Endothelial cell of hepatic sinusoid (primary cell): ENCODE results near the gene CALML3.

Experiments
- in situ Hi-C: cut with HindIII; loops from 2 replicates; pipeline ENCODE4 v1.10.0; 2017; ENCODE audit warnings: low sequenced_read_pairs

CALML3 gene

DNA sequence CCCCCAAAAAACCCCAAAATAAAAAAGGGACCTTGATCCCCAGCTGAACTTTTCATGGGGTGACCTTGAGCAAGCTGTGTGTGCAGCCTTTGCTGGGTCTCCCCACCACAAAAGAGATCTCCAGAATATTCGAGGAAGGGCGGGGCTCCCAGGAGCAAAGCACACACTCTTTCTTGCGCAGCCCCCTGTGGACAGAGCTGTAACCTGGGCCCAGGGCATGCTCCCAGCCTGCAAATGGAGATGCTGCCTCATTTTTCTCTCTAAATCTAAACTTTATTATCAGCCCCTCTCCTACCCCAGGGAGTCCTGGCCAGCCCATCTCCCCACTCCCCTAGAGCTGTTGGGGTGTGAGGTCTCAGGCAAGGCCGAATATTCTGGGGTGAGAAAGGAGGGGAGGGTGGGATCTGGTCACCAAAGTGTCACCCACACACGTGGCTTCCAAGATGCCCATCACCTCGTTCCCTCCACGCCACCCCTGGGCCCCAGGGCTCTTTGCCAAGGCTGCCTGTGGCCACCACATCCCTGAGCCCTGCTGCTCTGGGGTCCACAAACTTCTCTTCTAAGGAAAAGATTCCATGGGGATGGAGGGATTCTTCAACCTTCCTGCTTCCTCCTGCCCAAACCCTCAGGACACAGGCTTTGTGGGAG lies 1.7 kb upstream of the CALML3 start:
- in situ Hi-C loops: no loop called here

DNA sequence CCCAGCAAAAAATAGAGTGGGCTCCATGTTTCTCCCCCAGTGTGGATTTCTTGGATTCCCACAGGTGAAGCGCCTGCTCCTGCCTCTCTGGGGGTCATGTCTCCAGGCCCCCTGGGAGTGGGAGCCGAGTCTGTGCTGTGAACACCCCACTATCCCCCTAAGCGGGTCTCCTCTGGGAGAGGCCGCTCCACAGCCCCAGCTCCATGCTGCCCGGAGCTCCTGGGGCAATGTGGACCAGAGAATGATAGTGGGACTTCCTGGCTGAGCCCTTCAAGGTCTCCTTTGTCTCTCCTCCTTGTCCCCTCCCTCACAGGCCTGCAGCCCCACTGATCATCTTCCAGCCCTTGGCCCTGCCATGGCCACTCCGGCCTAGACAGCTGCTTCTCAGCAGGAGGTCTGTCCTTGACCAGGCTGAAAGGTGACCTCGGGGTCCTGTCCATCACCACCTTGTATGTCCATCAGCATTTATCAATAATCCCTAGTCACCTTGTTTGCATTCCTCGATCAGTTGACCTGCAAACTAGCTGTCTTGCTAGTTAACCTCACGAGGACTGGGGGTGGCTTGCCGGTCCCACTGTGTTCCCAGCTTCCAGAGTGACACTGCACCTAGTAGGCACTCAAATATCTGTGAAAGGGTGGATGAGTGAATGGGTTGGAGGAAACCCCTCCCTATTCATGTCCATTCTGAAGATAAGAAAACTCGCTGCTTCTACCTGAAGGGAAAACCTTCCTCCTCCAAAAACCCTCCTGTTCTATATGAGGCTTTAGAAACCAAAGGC lies 776 bp upstream of the CALML3 start:
- in situ Hi-C loops: no loop called here

DNA sequence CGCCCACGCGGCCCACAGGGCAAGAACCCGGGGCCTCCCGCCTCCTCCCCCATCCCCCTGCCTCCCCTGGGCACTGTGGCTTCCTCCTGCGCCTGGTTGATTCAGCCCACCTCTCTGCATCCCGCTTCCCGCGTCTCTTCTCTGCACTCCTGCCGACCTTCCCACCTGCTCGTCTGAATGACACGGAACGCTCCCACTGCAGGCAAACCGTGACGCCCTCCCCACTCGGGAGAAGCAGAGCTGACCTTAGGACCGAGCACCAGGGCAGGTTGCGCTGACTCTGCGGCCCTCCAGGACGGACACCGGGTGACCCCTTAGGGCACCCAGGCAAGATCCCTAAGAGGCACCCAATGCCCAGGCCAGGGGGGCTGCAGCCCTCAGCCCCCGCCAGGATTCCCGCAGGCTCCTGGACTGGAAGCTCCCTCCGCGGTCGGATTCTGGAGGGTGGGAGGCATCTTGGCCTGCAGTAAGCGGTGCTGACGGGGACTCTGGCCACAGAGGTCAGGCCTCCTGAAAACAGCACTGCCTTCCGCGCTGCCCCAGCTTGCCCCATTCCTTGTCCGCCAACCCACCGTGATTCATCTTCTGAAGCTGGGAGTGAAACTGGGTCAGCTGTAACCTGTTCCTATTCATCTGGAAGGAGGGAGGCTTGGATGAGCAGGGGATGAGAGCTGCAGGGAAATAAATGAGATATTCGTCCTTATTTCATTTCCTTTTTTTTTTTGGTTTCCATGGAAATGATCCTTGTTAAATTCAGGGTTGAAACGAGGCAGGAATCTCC lies 990 bp downstream of the CALML3 start:
- in situ Hi-C loops: no loop called here

DNA sequence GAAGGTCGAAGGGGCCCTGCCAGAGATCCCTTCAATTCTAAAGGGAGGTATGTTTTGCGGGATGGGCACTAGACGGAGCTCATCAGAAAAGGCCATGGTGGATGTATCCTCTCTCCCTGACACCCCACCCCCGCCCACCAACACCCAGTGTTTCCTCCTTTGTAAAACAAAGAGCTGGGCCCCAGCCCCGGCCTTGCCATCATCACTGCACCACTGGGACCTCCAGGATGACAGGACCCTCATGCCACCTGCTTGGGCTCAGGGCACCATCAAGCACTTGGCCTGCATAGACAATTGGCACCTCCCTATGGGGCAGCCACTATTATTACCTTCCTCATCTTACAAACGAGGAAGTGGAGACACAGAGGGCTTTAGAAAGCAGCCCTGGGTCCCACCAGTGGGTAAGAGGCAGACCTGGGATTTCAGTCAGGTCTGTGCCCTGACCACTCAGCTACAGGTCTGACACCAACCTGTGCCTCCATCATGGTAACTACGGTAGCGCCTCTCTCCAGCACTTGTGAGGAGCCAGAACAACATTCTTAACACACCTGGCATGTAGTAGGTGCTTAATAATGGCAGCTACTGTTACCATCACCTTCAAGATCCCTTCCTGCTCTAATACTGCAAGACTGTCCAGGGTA lies 2.0 kb downstream of the CALML3 start:
- in situ Hi-C loops: no loop called here

DNA sequence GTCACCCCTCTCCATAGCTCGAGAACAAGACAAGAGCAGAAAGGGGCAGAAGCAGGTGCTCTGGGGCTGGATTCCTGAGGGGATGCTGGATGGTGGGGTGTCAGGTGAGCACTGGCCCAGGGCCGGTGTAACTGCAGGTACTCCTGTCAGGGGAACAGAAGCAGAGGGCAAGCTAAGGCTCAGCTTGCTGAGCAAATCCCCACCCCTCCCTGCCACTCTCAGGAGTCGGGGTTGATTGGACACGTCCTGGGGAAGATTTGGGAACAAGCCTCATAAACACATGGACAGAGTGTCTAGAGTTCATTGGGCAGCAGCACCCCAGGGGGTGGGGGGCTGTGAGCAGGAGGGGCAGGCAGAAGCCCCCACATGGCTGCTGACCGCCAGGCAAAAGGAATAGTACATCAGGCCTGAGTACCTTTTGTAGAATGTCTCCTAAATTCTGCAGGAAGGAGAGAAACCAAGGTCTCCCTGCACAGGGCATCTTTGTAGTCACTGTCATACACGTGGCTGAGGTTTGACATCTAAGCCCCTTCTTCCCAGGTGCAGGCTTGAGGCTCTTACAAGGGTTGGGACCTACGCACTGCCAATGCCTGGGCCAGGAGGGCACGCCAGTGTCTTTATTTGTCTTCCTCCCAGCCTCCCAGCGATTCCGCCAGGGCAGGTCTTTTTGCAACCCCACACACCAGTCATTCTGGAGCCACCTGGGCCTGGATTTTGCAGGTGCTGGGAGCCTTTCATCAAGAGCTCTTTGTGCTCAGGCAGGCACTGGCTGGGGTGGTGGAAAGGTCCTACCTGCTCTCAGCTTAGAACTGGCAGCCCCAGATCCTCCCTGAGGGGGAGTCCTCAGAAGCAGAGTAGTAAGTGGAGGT lies 2.8 kb downstream of the CALML3 start:
- in situ Hi-C loops: no loop called here

DNA sequence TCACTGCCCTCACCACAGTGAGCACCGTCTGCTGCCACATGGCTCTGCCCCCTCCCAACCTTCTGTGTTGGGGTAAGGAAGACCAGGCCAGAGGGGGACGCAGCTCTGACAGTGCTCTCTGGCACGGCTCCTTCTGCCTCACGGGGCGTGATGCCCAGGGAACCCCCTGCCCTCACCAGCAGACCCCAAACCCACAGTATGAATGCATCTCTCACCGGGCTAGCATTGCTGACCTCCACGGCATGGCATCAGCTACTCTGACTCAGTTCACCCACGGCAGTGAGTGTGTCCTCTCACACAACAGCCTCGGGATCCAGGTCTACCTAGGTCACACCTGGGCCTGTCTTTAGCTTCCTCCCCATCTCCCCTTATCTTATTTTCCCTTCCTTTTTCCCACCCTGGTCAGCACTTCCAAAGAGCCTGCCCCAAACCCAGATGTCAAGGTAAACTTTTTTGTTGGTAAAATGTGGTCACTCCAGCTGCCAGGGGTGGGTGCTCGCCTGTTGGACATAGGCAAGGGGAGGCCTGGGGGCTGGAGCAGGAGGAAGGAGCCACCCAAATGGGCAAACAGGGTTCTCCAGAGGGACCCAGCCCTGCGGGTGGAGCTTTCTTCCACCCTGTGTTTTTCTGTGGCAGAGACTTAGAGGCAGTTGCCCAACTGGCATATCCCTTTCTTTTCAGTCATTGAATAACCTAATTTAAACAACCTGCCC lies 4.4 kb downstream of the CALML3 start:
- in situ Hi-C loops: no loop called here

DNA sequence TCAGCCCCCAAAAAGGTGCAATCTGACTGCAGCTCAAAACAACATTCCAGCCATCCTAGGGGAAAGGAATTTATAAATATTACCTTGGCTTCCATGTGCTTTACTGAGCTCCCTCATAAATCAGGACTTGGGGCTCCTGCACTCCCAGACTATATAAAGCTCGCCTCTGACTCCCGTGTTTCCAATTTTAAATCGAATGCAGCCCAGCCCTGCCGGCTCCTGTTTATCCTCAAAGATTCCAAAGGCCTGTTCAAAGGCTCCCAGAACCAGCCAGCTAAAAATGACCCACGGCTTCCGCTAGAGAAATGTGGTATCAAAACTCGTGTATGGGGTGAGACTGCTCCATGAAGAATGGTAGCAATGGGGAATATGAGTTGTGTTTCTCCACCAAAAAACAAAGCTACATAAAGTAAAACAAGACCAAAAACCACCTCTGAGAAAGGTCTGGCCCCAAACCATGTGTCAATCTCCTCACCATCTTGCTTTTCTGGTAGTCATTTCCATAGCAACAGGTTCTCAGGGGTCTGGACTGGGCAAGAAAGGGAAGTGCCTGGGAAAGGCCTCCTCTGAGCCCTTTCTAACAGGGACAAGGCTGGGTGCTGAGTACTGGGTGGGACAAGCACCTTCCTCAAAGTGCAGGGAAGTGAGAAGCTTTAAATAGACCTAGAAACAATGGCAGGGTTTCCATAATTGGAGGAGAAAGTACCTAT lies 5.1 kb downstream of the CALML3 start:
- in situ Hi-C loops: no loop called here

DNA sequence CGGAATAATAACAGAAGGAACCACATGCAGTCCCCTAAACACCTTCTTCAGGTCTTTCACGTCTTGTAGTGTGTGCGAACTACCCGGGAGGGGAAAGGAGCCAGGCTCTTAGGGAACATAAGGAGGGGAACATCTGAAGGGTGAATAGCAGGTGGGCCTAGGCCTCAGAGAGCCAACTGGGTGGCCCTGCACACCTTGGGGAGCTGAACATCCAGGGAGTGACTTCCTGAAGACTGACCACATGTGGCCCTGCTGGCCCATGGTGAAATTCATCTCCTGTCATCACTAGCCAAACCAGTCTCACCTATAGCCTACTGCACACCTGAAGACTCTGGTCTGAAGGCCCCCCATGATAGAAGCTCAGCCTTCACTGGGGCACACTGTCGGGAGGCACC lies 5.6 kb downstream of the CALML3 start:
- in situ Hi-C loops: no loop called here

DNA sequence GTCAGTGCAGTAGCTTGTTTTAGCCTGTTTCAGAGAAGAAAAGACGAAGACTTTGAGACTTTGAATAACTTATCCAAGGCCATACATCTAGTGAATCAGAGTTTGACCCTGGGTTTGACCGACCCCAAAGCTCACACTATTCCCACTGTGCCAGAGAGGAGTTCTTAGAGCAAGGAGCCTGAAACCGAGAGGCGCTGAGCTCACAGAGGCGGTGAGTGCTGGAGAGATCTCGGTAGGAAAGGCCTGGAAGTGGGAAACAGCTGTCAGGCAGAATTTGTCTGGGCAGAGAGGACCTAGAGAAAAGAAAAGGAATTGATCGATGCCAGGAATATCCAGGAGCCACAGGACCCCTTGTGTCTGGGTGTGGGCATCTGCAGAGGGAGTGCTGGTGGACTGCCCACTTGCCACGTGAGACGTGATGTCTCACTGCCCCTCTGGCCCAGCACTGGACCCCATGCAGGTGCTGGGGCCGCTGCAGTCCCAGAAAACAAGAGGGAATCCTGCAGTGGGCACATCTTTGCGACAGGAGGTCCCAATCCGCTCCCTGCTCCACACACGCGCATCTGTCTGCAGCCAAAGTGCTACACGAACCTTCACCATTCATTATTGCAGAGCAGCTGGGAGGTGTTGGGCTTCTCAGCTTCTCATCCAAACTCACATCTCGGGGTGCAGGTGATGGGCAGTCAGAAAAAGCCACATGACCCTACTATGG lies 6.2 kb downstream of the CALML3 start:
- in situ Hi-C loops: no loop called here

DNA sequence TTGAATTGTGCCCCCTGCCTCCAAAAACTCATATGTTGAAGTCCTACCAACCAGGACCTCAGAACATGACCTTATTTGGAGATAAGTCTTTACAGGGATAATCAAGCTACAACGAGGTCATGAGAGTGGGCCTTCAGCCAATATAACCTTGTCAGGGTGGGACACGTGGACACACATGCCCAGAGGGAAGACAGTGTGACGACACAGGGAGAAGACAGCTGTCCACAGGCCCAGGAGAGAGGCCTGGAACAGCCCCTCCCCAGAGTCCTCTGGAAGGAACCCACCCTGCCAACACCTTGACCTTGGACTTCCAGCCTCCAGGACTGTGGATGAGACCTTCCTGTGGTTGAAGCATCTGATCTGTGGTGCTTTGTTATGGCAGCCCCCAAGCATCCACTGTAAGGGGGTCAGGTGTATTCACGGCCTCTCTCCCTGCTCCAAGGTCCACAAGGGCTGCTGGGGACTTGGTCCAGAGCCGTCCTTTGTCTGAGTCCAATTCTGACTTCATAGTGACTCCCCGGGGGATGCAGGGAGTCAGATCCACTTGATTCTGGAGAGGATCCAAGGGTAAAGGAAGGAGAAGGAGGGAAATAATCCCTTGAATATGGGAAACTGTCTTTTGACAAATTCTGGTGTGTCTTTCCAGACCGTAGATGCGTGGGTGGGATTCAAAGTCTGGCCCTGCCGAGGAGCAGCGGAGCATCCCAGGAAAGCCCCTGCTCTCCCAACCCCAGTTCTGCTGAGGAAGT lies 7.0 kb downstream of the CALML3 start:
- in situ Hi-C loops: no loop called here

DNA sequence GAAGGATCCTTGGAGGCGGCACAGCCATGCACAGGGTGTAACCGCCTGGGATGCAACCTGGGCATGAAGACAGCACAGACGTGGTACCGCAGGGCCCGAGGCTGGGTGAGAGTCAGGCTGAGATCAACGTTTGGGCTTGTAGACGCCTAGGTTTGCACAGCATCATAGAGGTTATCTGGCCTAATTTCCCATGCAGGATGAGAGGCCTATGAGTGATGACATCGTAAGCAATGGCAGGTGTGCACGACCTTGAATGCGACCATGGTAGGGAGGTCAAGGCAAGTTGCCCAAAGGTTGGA lies 7.5 kb downstream of the CALML3 start:
- in situ Hi-C loops: no loop called here

DNA sequence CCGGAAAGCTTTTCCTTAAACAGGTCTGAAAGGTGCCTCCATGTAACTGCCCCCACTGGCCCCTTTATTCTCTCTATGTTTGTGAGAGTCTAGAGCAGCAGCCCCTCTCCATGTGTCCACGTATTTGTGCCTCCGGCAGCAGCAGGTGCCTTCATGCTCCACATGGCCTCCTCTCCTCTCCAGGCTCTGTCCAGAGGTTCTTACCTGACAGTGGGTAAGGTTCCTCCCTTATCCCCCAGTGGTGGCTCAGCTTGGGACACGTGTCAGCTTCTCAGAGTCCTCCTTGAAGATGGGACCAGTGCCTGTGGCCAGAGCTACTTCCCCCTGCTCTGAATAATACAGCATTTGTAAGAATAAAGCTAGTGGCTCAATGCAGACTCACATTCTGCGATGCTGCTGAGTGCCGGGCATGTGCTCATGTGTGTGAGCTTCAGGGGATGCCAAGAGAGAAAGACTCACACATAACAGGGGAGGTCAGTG lies 7.9 kb downstream of the CALML3 start:
- in situ Hi-C loops: no loop called here

DNA sequence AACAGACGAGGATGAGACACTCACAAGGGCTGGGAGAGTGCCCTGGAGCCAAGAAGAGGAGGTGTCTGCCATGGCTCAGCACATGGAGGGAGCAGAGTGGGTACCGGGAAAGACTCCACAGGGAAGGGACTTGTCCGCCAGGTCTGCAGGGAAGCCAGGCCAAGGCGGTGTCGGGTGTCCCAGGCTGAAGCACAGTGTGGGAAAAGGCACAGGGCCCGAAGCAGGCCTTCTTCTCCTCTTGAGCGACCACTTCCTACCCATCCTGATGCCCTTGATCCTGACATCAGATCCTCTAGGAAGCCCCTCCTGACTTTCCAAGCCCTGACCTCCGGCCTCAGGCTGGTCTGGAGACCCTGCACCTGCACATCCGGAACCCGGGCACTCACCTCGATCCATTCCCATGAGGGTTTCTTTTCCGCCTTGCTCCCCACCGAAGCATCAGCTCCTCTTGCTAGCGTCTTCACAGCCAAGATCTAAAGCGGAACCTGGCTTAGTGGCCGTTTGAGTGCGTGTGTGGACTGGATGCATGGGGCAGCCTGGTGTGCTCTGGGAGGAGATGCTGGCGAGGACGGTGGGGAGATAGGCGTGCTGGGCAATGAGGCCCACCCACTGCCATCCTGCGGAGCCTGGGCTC lies 8.5 kb downstream of the CALML3 start:
- in situ Hi-C loops: no loop called here

DNA sequence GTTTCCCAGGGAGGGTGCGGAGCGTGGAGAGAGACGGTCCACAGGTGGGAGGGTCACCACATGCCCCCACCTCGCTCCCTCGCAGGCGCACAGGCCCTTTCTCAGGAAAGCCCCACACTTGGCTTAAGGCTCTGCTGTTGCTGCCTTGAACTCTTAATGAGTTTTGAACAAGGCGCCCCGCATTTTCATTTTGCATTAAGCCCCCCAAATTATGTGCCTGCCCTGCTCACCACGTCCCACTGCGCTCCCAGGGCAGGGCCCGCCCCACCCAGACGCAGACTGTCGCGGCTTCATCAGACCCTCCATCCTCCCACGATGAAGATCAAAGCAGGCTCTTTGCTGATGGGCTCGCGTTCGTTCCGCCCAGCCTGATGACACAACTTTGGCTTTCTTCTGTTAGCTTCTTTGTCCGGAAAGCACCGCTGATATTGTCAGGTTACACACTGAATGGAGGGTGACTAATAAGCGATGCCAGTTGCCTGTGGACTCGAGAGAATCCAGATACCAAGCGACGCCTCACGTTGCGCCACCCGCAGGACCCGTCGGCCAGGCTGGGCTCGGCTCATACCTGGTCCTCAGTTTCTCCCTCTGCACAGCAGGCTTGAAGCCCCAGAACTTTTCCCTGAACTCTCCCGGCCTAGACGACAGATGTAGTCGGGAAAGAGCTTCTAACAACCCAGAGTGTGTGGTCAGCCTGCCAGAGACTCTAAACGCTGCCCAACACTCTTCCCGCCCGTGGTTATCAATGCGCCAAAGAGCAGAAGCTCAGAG lies 9.5 kb downstream of the CALML3 start:
- in situ Hi-C loops: no loop called here

DNA sequence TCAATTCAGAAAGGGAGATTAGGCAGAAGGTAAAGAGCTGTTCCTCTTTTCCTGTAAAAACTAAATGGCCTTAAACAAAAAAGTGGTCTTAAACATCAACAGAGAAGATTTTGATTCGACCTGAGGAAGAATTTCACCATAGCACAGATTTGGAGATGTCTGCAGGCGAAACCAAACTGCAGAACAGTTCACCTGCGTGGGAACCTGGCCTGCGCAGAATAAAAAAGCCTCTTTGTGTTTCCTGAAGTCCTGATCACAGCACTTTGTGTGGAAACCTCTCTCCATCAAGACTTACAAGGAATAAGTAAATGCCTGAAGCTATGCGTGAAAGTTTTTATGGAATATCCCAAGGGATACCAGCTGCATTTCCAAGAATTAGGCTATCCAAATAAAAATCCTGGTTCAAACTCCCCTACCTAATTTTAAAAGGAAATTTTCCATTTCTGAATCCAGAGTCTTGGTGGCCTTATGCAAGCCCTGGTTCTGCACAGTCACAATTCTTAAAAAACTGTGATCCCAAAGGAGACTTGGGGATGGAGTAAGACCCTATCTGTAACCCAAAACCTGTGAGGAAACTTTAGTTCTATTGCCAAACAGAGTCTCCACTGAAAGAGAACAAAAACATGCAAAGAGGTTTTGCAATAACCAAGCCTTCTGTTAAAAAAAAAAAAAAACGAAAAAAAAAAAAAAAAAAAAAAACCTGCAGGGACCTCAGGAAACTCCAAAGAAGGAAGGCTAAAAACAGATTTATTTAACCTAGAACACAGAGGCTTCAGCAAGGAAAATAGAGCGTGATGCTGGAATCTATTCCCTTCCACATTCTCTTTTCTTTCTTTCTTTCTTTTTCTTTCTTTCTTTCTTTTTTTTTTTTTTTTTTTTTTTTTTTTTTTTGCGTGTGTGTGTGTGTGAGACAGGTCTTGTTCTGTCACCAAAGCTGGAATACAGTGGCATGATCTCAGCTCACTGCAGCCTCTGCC lies 10.4 kb downstream of the CALML3 start:
- in situ Hi-C loops: no loop called here
